ENCODE measurements around the gene LLGL1. TPM values are rescaled to one million over a fixed set of nuclear protein-coding genes. Genes with fewer than 3 reads are reported as not detected.
A peak's percentile ranks its signal among the peaks of the same experiment; 100 is the strongest.

The LLGL1 gene
- total RNA-seq, 1 experiment from 2014 or later = 65.0 TPM

DNA sequence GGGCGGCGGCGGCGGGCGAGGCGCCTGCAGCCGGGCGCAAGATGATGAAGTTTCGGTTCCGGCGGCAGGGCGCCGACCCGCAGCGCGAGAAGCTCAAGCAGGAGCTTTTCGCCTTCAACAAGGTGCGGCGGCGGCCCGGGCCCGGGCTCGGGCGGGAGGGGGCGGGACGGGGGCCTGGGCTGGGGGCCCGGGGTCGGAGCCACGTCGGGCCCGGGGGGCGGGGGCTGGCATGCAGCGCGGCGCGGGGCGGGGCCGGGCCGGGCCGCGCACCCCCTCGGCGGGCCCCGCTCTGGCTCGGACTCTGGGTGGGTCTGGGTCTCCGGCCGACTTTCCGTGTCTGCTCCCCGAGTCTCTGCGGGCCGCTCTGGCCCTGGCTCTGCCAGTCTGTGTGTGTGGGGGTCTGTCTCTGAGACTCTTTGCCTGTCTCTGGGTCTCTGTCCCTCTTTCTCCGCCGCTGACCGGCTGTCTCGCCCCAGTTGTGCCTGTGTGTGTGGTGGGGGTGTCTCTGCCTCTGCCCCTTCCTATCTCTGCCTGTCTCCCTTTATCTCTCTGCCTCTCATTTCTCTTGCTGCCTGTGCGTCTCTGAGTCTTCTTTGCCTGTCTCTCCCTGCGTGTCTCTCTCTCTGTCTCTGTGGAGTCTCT lies 328 bp downstream of the LLGL1 start:
- H3K9ac ChIP-seq (ENCODE audit: extremely low read depth, insufficient read length, low read length) = peak overlapping the region; percentile 84
- no peak overlapping the region for H3K56ac ChIP-seq (ENCODE audit: insufficient read length, low read depth, low read length)
- H3K4me2 ChIP-seq (ENCODE audit: insufficient read depth, insufficient read length, low read length) = peak overlapping the region; percentile 99
- no peaks in the 10 kb centered on the region for H3K27me3 Mint-ChIP-seq (ENCODE audit: low read depth)
- DNase-seq = no peak
- H2BK15ac ChIP-seq (ENCODE audit: low read depth, low read length) = no peak overlapping the region
- H3K23me2 ChIP-seq (ENCODE audit: insufficient read length, low read depth, low read length, poor library complexity, severe bottlenecking) = peaks cover 11% of the 10 kb centered on the region
- H3K36me3 Mint-ChIP-seq (ENCODE audit: insufficient read depth in 1 of 3, low read depth in 3 of 3) = peaks cover 2 to 5% (median 4%) of the 10 kb centered on the region in 3 experiments; a peak in 3 of 7 replicates
- no peak overlapping the region for H3K18ac ChIP-seq (ENCODE audit: insufficient read length, low read depth, low read length)
- peaks cover 25% of the 10 kb centered on the region; the same call in 1 of the 2 replicates for H3K79me2 ChIP-seq (ENCODE audit: insufficient read depth, low read length)
- peak overlapping the region; percentile 57 to 96 (median 96) for H3K27ac Mint-ChIP-seq
- no peak overlapping the region for H3K23ac ChIP-seq (ENCODE audit: insufficient read length, low read depth, low read length)
- no peak overlapping the region for H2BK20ac ChIP-seq (ENCODE audit: low read depth, low read length, poor library complexity, severe bottlenecking)
- no peak overlapping the region for H4K5ac ChIP-seq (ENCODE audit: insufficient read length, low read depth, low read length)
- no peak overlapping the region for H3K4ac ChIP-seq (ENCODE audit: low read depth, low read length)
- H3K14ac ChIP-seq (ENCODE audit: insufficient read depth, low read length) = peak overlapping the region; percentile 44
- H2AK5ac ChIP-seq (ENCODE audit: insufficient read length, low read length) = no peak overlapping the region
- H2AFZ ChIP-seq (ENCODE audit: low read length) = no peak overlapping the region
- no peaks in the 10 kb centered on the region for H3K9me3 ChIP-seq (ENCODE audit: control insufficient read depth, low read depth, low read length)
- no peak overlapping the region for H3T11ph ChIP-seq (ENCODE audit: low read length)
- peaks cover 22 to 30% of the 10 kb centered on the region in 2 experiments for H3K4me1 Mint-ChIP-seq
- no peak overlapping the region for H2BK12ac ChIP-seq (ENCODE audit: insufficient read length, low read depth, low read length)
- H3K79me1 ChIP-seq (ENCODE audit: insufficient read depth, low read depth, low read length, poor library complexity, severe bottlenecking) = peaks cover 9% of the 10 kb centered on the region
- H2BK120ac ChIP-seq (ENCODE audit: low read depth, low read length, poor library complexity, severe bottlenecking) = no peak overlapping the region
- no peak overlapping the region for H3K27ac ChIP-seq (ENCODE audit: insufficient read length, low read depth, low read length)
- no peak overlapping the region for H4K91ac ChIP-seq (ENCODE audit: insufficient read length, low read depth, low read length)
- no peak overlapping the region for H4K8ac ChIP-seq (replicated peaks; ENCODE audit: insufficient read length, low read depth, low read length)
- H3K4me1 ChIP-seq (ENCODE audit: insufficient read depth, low read length) = peaks cover 3% of the 10 kb centered on the region; the same call in 1 of the 2 replicates
- no CpG with 5 or more reads among the region's 57 CpGs for WGBS (ENCODE audit: extremely low coverage, insufficient read length, low lambda C conversion rate)
- H3K4me3 Mint-ChIP-seq = peak overlapping the region; percentile 95 to 98
- no peaks in the 10 kb centered on the region for H4K20me1 ChIP-seq (ENCODE audit: control insufficient read depth, insufficient read depth, insufficient read length)
- no peaks in the 10 kb centered on the region; a peak in 1 of 5 replicates for H3K9me3 Mint-ChIP-seq
- no peak overlapping the region for H2BK5ac ChIP-seq (ENCODE audit: insufficient read length, low read length)
- TF ChIP-seq, protein P1, sequence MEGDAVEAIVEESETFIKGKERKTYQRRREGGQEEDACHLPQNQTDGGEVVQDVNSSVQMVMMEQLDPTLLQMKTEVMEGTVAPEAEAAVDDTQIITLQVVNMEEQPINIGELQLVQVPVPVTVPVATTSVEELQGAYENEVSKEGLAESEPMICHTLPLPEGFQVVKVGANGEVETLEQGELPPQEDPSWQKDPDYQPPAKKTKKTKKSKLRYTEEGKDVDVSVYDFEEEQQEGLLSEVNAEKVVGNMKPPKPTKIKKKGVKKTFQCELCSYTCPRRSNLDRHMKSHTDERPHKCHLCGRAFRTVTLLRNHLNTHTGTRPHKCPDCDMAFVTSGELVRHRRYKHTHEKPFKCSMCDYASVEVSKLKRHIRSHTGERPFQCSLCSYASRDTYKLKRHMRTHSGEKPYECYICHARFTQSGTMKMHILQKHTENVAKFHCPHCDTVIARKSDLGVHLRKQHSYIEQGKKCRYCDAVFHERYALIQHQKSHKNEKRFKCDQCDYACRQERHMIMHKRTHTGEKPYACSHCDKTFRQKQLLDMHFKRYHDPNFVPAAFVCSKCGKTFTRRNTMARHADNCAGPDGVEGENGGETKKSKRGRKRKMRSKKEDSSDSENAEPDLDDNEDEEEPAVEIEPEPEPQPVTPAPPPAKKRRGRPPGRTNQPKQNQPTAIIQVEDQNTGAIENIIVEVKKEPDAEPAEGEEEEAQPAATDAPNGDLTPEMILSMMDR (conservative IDR thresholded peaks at IDR 0.05) = no peak
- H3K27me3 ChIP-seq (ENCODE audit: insufficient read depth, low read length) = no peaks in the 10 kb centered on the region

Data from H9 (cell line).